Stimulated activated naive B cell treated with anti-CD40 and anti-IgM and Interleukin-4, amounts not matched to agents 10 μg/mL and 1 μg/mL and 100 μg/mL, for 72 hours (primary cell): ENCODE data around the gene NUP58.
"Not testable (repeated sequence)": the region's sequence is repeated elsewhere in the genome, so short reads cannot be mapped to it uniquely, and the experiment has no call there.

ENCODE experiments used
- ATAC-seq, 2 donors: fragments of 150-1000 bp; cut with Tn5 transposase; replicated peaks; 2 replicates each; pipeline ENCODE4 v1.10.0; 2021; ENCODE audit warnings: moderate library complexity in 1 of 2
- DNase-seq: peaks from one replicate; pipeline ENCODE4 v3.0.0; 2021
- H3K27ac Mint-ChIP-seq: one replicate; pipeline ENCODE4 v1.8.0; 2022; ENCODE audit warnings: mild to moderate bottlenecking, mixed read lengths
- H3K27me3 Mint-ChIP-seq, 2 donors: one replicate each; pipeline ENCODE4 v1.8.0; 2022; ENCODE audit warnings: mixed read lengths in 2 of 2
- H3K36me3 Mint-ChIP-seq, 2 donors: one replicate each; pipeline ENCODE4 v1.8.0; 2022; ENCODE audit warnings: mixed read lengths in 2 of 2, mild to moderate bottlenecking in 1 of 2
- H3K4me1 Mint-ChIP-seq, 2 donors: one replicate each; pipeline ENCODE4 v1.8.0; 2022; ENCODE audit warnings: mixed read lengths in 2 of 2, mild to moderate bottlenecking in 1 of 2
- H3K4me3 Mint-ChIP-seq, 2 donors: one replicate each; pipeline ENCODE4 v1.8.0; 2022; ENCODE audit warnings: mild to moderate bottlenecking in 2 of 2, mixed read lengths in 2 of 2, moderate library complexity in 1 of 2
- H3K9me3 Mint-ChIP-seq, 2 donors: one replicate each; pipeline ENCODE4 v1.8.0; 2022; ENCODE audit warnings: mixed read lengths in 2 of 2, mild to moderate bottlenecking in 1 of 2

NUP58 gene

GRCh38 chr13:25330541-25330940, 29.1 kb downstream of the NUP58 start:
- Mint-ChIP-seq H3K9me3 (no peaks in the 10 kb centered on the region), H3K36me3 (peaks cover 12 to 33% of the 10 kb centered on the region in 2 donors), H3K4me3 (no peak overlapping the region), H3K27ac (no peak overlapping the region), H3K4me1 (no peaks in the 10 kb centered on the region), H3K27me3 (no peaks in the 10 kb centered on the region)
- ATAC-seq (no peak), DNase-seq (no peak)

DNA sequence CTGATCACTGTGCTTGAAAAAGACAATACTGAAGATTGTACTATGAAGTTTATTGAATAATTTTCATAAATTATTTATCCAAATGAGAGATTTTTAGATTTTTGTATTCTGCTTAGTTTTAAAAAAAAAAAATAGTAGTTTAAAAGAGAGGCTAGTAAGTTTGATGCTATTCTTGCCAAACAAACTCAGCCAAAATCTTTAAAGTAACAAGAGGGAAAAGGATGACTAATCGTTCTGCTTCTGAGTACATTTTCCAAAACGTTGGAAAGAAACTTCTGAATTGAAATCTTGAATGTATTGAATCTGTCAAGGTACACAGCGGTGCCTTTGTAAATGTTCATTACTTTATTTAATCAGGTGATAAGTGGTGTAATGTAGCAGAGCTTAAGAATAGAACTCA, 34.4 kb downstream of the NUP58 start:
- no peak overlapping the region for H3K27ac Mint-ChIP-seq
- H3K4me1 Mint-ChIP-seq, result no peaks in the 10 kb centered on the region
- no peaks in the 10 kb centered on the region for H3K9me3 Mint-ChIP-seq
- H3K4me3 Mint-ChIP-seq, result no peak overlapping the region
- DNase-seq (no peak), ATAC-seq (no peak)
- H3K36me3 Mint-ChIP-seq, result peaks cover 10 to 22% of the 10 kb centered on the region in 2 donors
- H3K27me3 Mint-ChIP-seq, result no peaks in the 10 kb centered on the region

- Mint-ChIP-seq H3K4me3 (no peak overlapping the region), H3K4me1 (peaks cover under 1 to 2% of the 10 kb centered on the region in 2 donors), H3K9me3 (no peaks in the 10 kb centered on the region), H3K27me3 (no peaks in the 10 kb centered on the region), H3K36me3 (peaks cover 3 to 19% of the 10 kb centered on the region in 2 donors), H3K27ac (no peak overlapping the region)
- ATAC-seq (no peak), DNase-seq (no peak)
Observed at GRCh38 chr13:25345576-25345975, 44.2 kb downstream of the NUP58 start.

GRCh38 chr13:25347151-25347550, 45.7 kb downstream of the NUP58 start:
- no peak overlapping the region for H3K4me3 Mint-ChIP-seq
- H3K27me3 Mint-ChIP-seq, result peaks cover under 1% of the 10 kb centered on the region in 2 donors
- DNase-seq (no peak), ATAC-seq (no peak)
- no peaks in the 10 kb centered on the region for H3K9me3 Mint-ChIP-seq
- H3K27ac Mint-ChIP-seq, result no peak overlapping the region
- peaks cover 2 to 6% of the 10 kb centered on the region in 2 donors for H3K4me1 Mint-ChIP-seq
- peaks cover 3 to 22% of the 10 kb centered on the region in 2 donors for H3K36me3 Mint-ChIP-seq

DNA sequence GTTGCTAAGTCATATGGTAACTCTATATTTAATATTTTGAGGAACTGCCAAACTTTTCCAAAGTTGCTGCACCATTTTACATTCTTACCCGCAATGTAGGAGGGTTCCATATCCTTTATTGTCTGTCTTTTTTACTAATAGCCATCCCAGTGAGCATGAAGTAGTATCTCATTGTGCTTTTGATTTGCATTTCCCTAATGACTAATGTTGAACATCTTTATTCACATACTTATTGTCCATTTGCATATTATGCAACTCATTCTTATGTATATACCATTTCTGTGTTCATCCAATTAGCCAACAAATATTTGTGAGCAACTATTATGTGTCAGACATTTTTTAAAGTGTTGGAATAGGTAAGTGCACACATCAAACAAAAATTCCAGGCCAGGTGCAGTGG, 50.0 kb downstream of the NUP58 start:
- peaks cover 0 to 4% of the 10 kb centered on the region in 2 donors for H3K9me3 Mint-ChIP-seq

GRCh38 chr13:25352230-25352629, 50.8 kb downstream of the NUP58 start:
- H3K36me3 Mint-ChIP-seq, result peaks cover 0 to 8% of the 10 kb centered on the region in 2 donors
- H3K27ac Mint-ChIP-seq, result no peak overlapping the region
- H3K4me3 Mint-ChIP-seq, result no peak overlapping the region
- peaks cover 0 to 4% of the 10 kb centered on the region in 2 donors for H3K9me3 Mint-ChIP-seq
- no peak for ATAC-seq
- no peak for DNase-seq
- peaks cover 22 to 32% of the 10 kb centered on the region in 2 donors for H3K27me3 Mint-ChIP-seq
- peaks cover 2 to 6% of the 10 kb centered on the region in 2 donors for H3K4me1 Mint-ChIP-seq

More for the DNA sequence above, 50.0 kb downstream of the NUP58 start:
- ATAC-seq (no peak), DNase-seq (no peak)
- Mint-ChIP-seq H3K27ac (no peak overlapping the region), H3K4me3 (no peak overlapping the region), H3K4me1 (peaks cover 2 to 6% of the 10 kb centered on the region in 2 donors), H3K36me3 (peaks cover 0 to 8% of the 10 kb centered on the region in 2 donors), H3K27me3 (peaks cover 22 to 30% of the 10 kb centered on the region in 2 donors)

GRCh38 chr13:25352806-25353205, 51.4 kb downstream of the NUP58 start:
- Mint-ChIP-seq H3K9me3 (peaks cover 0 to 4% of the 10 kb centered on the region in 2 donors), H3K4me3 (no peak overlapping the region), H3K4me1 (peaks cover 2 to 6% of the 10 kb centered on the region in 2 donors), H3K36me3 (peaks cover 0 to 8% of the 10 kb centered on the region in 2 donors), H3K27ac (no peak overlapping the region), H3K27me3 (peaks cover 25 to 38% of the 10 kb centered on the region in 2 donors)
- no peak for ATAC-seq
- DNase-seq, result no peak

DNA sequence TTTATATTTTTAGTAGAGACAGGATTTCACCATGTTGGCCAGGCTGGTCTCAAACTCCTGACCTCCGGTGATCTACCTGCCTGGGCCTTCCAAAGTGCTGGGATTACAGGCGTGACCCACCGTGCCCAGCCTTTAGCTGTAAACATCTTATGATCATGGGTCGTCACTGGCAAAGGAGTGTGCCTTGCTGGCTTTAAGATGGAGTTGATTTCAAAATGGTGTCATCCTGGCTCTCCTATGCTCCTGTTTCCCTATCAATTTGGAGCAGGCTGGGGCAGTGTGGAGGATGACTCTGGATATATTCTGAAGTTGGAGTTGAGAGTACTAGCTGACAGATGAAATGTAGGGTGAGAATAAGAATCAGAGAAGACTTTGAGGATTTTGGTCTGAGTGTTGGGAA, 51.9 kb downstream of the NUP58 start:
- Mint-ChIP-seq H3K9me3 (peaks cover 0 to 4% of the 10 kb centered on the region in 2 donors), H3K27ac (no peak overlapping the region), H3K4me1 (peaks cover 2 to 6% of the 10 kb centered on the region in 2 donors), H3K36me3 (peaks cover 0 to 8% of the 10 kb centered on the region in 2 donors), H3K4me3 (no peak overlapping the region), H3K27me3 (peaks cover 30 to 43% of the 10 kb centered on the region in 2 donors)
- DNase-seq, result no peak
- ATAC-seq, result no peak

DNA sequence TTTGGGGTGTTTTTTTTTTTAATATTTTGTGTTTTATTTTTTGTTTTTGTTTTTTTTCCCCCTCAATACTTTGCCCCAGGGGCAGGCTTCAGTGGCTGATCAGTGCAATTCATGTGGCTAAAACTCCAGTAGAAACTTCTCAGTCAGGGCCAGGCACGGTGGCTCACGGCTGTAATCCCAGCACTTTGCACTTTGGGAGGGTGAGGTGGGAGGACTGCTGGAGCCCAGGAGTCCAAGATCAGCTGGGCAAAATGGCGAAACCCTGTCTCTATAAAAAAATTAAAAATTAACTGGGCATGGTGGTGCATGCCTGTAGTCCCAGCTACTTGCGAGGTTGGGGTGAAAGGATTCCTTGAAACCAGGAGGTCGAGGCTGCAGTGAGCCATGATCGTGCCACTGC, 53.0 kb downstream of the NUP58 start:
- Mint-ChIP-seq H3K4me1 (peaks cover 2 to 6% of the 10 kb centered on the region in 2 donors), H3K9me3 (peaks cover 0 to 7% of the 10 kb centered on the region in 2 donors), H3K36me3 (peaks cover 0 to 8% of the 10 kb centered on the region in 2 donors), H3K27ac (no peak overlapping the region), H3K4me3 (no peak overlapping the region), H3K27me3 (peaks cover 30 to 44% of the 10 kb centered on the region in 2 donors)
- ATAC-seq (no peak), DNase-seq (no peak)

- H3K27me3 Mint-ChIP-seq, result peaks cover 13 to 33% of the 10 kb centered on the region in 2 donors
- ATAC-seq, H3K9me3 Mint-ChIP-seq, H3K36me3 Mint-ChIP-seq, DNase-seq, H3K4me1 Mint-ChIP-seq, H3K27ac Mint-ChIP-seq, H3K4me3 Mint-ChIP-seq: not testable (repeated sequence)
Observed at GRCh38 chr13:25360443-25360842, 59.0 kb downstream of the NUP58 start.

DNA sequence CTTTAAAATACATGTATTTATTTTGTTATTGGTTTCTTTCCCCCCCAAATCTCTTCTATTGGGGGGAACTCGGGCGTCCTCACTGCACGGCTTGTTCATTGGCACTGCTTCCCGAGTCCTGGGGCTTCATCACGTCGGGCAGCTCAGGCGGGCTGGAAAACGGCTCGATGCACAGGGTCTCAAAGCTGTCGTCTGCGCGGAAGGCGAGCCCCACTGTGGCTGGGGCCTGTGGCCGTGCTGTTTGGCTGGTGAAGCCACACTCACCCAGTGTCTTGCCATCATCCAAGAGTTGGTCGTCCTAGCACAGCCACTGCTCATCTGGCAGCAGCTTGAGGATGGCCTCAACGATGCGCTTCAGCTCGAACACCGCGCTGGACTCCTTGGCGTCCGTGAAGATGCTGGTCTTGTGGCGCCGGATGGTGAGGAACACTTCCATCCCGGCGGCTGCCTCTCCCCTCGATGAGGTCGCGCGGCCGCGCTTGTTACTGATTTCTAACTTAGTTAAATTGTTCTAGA, 64.4 kb downstream of the NUP58 start:
- Mint-ChIP-seq H3K9me3 (no peaks in the 10 kb centered on the region), H3K27me3 (peaks cover 12 to 43% of the 10 kb centered on the region in 2 donors), H3K4me3 (no peak overlapping the region), H3K27ac (no peak overlapping the region), H3K36me3 (no peaks in the 10 kb centered on the region), H3K4me1 (peaks cover 0 to 2% of the 10 kb centered on the region in 2 donors)
- ATAC-seq, result no peak
- no peak for DNase-seq

DNA sequence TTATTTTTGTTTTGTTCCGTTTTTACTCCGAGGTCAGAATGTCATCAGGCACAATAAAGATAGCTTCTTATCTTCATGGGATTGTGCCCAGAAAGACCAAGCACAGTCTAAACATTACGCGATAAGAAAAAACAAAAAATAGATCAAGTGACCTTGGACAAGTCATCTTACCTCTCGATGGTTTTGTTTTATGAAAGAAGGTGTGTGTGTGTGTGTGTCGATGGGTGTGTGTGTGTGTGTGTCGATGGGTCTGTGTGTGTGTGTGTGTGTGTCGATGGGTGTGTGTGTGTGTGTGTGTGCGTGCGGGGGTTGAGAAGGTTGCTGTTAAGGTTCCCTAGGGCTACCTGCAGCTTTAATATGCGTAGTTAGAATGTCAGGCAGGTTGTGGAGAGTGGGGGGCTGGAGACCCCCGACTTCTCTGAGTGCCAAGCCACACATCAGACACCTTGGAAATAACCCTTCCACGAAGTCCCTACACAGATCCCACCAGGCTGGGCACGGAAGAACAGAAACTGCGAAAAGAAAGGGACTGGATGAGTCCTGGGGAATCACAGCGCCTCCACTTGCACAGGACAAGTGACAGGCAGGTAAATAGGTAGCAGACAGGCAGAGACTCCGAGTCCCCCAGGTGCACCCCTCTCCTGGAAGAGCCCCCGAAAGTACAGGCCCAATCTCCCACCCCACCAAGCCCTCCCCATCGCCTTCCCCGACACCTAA, 69.9 kb downstream of the NUP58 start:
- no peak overlapping the region for H3K27ac Mint-ChIP-seq
- peaks cover 49 to 75% of the 10 kb centered on the region in 2 donors for H3K27me3 Mint-ChIP-seq
- DNase-seq (no peak), ATAC-seq (peak; percentile 3 to 8)
- H3K36me3 Mint-ChIP-seq, result no peaks in the 10 kb centered on the region
- H3K4me3 Mint-ChIP-seq, result peak overlapping the region; percentile 36 to 57
- peaks cover 6 to 16% of the 10 kb centered on the region in 2 donors for H3K4me1 Mint-ChIP-seq
- H3K9me3 Mint-ChIP-seq, result no peaks in the 10 kb centered on the region

DNA sequence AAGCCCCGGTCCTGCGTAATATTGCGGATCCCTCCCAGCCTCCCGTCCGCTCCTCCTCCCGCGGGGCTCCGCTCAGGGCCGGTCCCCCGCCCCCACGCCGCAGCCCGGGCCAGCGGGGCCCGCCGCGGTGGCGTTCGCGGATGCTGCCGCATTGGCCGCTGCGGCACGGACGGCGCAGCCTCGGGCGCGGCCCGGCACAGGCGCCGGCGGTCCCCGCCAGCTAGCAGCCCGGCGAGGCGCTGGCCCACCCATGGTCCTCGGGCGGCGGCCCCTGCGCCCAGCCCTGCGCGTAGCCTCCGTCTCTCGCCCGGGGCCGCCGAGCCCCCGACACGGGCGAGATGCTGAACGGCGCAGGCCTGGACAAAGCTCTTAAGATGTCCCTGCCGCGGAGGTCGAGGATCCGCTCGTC, 70.5 kb downstream of the NUP58 start, which contains the start of gene ATP8A2:
Gene ATP8A2, plus strand, starts transcription at position 100 of the 409 bp plus-strand sequence. Its CDS starts 239 bp downstream, at position 339.
- Mint-ChIP-seq H3K4me1 (peaks cover 6 to 16% of the 10 kb centered on the region in 2 donors), H3K27ac (no peak within 1 kb of the TSS), H3K36me3 (no peaks in the 10 kb centered on the region), H3K27me3 (peaks cover 49 to 72% of the 10 kb centered on the region in 2 donors), H3K4me3 (peak within 1 kb of the TSS; percentile 57 to 59), H3K9me3 (no peaks in the 10 kb centered on the region)
- ATAC-seq (peak; percentile 41 to 46), DNase-seq (no peak)

DNA sequence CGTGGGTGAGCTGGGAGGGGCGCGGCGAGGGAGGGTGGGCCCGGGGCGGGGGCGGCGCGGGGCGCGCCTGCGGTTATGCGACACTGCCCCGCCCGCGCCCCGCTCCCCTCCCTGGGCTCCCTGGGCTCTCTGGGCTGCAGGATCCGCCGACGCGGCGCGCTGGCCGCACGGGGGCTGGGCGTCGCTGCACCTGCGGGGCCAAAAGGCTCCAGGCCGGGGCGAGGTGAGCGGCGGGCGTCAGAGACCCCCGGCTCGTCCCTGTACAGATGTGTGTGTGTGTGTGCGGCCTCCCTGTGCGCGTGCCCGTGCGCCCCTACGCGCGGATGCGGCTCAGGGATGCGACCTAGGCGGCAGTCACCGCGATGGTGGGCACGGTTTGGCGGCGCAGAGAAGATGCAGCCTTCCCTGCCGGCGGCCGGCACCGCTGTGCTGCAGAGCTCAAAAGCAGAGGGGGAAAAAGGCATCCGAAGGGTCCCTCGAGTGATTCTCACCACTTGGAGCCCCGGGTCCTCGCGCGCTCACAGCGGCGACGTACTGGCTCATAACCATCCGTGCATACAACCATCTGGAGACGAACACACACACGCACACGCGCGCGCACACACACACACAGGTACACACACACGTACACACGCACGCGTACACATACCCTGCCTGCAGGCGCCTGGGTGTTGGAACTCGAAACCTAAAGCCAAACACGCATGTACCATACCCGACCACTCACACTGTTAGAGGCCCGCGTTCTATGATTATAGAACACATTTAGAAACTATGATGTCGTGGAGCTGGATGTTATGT, 71.1 kb downstream of the NUP58 start:
- peaks cover 53 to 66% of the 10 kb centered on the region in 2 donors for H3K27me3 Mint-ChIP-seq
- H3K9me3 Mint-ChIP-seq, result no peaks in the 10 kb centered on the region
- peak overlapping the region; percentile 36 to 59 for H3K4me3 Mint-ChIP-seq
- H3K4me1 Mint-ChIP-seq, result peaks cover 6 to 16% of the 10 kb centered on the region in 2 donors
- no peak overlapping the region for H3K27ac Mint-ChIP-seq
- DNase-seq (no peak), ATAC-seq (peak; percentile 15)
- no peaks in the 10 kb centered on the region for H3K36me3 Mint-ChIP-seq
